Measurements from ENCODE around the gene COPB2. TPM values are rescaled to one million over a fixed set of nuclear protein-coding genes. Genes with fewer than 3 reads are reported as not detected.
A peak's percentile ranks its signal among the peaks of the same experiment; 100 is the strongest.
"Not testable (repeated sequence)": the region's sequence is repeated elsewhere in the genome, so short reads cannot be mapped to it uniquely, and the experiment has no call there.

Gene COPB2
- total and polyA plus RNA-seq, 7 donors, result 25.6 to 96.3 (median 38.3) TPM

DNA sequence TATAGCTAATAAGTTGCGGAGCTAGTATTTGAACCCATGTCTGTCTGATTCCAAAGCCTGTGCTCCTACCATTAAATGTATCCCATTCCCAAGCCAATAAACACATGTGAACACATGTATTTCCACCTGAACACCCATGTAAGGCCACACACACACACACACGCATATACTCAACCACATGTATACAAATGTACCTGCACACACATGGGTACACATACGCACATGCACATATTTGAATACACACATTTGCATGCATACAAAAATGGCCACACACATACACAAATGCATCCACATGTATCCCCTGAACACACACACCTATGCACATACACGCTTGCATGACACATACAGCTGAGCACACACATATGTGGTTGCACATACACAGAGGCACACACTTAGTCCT lies 51.0 kb downstream of the COPB2 start:
- no peak overlapping the region for H3K4me3 ChIP-seq
- 92 to 96% (median 93%) methylated on average over 4 of the region's 4 CpGs for WGBS, 3 donors
- H3K27ac ChIP-seq, result no peak overlapping the region
- DNase-seq (no peak), ATAC-seq (no peak)
- no peaks in the 10 kb centered on the region for H3K9me3 ChIP-seq
- intact Hi-C loops (cut with DNase I), result no loop called here
- no peaks in the 10 kb centered on the region for H3K36me3 ChIP-seq (ENCODE audit: insufficient read depth in 1 of 2, low read depth in 1 of 2)
- TF ChIP-seq, protein P1, sequence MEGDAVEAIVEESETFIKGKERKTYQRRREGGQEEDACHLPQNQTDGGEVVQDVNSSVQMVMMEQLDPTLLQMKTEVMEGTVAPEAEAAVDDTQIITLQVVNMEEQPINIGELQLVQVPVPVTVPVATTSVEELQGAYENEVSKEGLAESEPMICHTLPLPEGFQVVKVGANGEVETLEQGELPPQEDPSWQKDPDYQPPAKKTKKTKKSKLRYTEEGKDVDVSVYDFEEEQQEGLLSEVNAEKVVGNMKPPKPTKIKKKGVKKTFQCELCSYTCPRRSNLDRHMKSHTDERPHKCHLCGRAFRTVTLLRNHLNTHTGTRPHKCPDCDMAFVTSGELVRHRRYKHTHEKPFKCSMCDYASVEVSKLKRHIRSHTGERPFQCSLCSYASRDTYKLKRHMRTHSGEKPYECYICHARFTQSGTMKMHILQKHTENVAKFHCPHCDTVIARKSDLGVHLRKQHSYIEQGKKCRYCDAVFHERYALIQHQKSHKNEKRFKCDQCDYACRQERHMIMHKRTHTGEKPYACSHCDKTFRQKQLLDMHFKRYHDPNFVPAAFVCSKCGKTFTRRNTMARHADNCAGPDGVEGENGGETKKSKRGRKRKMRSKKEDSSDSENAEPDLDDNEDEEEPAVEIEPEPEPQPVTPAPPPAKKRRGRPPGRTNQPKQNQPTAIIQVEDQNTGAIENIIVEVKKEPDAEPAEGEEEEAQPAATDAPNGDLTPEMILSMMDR (IDR thresholded peaks at IDR 0.05), result no peak
- H3K27me3 ChIP-seq (ENCODE audit: insufficient read depth in 3 of 3, low read length in 2 of 3), result no peaks in the 10 kb centered on the region
- no peaks in the 10 kb centered on the region for H3K4me1 ChIP-seq

DNA sequence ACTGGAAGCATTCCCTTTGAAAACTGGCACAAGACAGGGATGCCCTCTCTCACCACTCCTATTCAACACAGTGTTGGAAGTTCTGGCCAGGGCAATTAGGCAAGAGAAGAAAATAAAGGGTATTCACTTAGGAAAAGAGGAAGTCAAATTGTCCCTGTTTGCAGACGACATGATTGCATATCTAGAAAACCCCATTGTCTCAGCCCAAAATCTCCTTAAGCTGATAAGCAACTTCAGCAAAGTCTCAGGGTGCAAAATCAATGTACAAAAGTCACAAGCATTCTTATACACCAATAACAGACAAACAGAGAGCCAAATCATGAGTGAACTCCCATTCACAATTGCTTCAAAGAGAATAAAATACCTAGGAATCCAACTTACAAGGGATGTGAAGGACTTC lies 54.8 kb downstream of the COPB2 start:
- ATAC-seq; H3K9me3 ChIP-seq; intact Hi-C loops (cut with DNase I); DNase-seq; H3K4me1 ChIP-seq; H3K36me3 ChIP-seq (ENCODE audit: insufficient read depth in 1 of 2, low read depth in 1 of 2); H3K27me3 ChIP-seq (ENCODE audit: insufficient read depth in 3 of 3, low read length in 2 of 3); H3K4me3 ChIP-seq; H3K27ac ChIP-seq: not testable (repeated sequence)
- WGBS, 3 donors, result 56 to 67% (median 60%) methylated on average over 1 of the region's 1 CpG

DNA sequence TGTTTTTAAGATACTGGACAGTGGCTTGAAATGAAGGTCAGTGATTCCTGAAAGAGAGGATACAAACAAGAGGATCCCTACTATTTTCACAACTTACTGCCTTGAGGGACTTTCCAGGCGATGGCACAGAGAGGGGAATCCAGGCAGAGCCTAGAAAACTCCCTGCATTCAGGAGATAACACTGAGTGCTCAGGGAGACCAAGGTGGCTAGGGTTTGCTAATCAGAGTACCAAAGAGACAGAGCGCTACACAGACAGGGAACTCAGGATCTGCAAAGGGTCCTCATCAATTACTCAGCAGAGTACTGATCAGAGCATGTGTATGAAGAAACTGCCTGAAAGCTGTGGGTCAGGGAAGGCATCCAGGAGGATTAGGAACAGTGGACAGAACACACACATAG lies 57.4 kb downstream of the COPB2 start:
- H3K9me3 ChIP-seq, result no peaks in the 10 kb centered on the region
- no peak for DNase-seq
- H3K27ac ChIP-seq, result no peak overlapping the region
- H3K4me1 ChIP-seq, result no peaks in the 10 kb centered on the region
- TF ChIP-seq, protein P1 (IDR thresholded peaks at IDR 0.05), result no peak
- 74 to 82% (median 79%) methylated on average over 2 of the region's 2 CpGs for WGBS, 3 donors
- H3K36me3 ChIP-seq (ENCODE audit: insufficient read depth in 1 of 2, low read depth in 1 of 2), result no peaks in the 10 kb centered on the region
- intact Hi-C loops (cut with DNase I), result no loop called here
- peaks cover 0 to 7% (median 0%) of the 10 kb centered on the region in 3 donors for H3K27me3 ChIP-seq (ENCODE audit: insufficient read depth in 3 of 3, low read length in 2 of 3)
- H3K4me3 ChIP-seq, result no peak overlapping the region
- ATAC-seq, result no peak

DNA sequence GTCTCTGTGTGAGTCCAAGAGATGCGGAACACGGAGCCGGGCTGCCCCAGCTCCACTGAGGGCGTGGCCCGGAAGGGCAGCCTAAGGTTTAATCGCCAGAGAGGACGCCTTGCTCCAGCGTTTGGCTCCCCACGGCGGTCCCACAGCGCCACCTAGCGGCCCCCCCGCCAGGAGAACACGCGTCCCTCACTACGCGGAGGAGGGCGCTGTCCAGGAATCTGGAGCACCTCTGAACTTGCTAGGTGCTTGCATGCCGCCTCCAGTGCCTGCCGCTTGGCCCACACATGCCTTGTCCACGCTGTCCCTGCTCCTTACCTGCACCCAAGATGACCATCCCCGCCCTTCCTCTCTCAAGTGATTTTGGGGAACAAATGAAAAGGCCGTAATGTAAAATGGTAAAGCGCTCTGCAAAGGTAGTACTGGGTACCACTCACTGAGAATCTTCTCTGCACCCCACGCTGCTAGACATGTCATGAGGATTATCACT lies 60.0 kb downstream of the COPB2 start:
- Histone ChIP-seq H3K4me1 (no peaks in the 10 kb centered on the region), H3K27ac (no peak overlapping the region), H3K27me3 (ENCODE audit: insufficient read depth in 3 of 3, low read length in 2 of 3) (peaks cover 0 to 7% (median 0%) of the 10 kb centered on the region in 3 donors), H3K36me3 (ENCODE audit: insufficient read depth in 1 of 2, low read depth in 1 of 2) (no peaks in the 10 kb centered on the region), H3K4me3 (no peak overlapping the region), H3K9me3 (no peaks in the 10 kb centered on the region)
- WGBS, 3 donors, result 9 to 13% (median 10%) methylated on average over 20 to 25 of the region's 25 CpGs
- TF ChIP-seq, protein P1 (IDR thresholded peaks at IDR 0.05), result peak; percentile 99
- ATAC-seq (peak; percentile 93 to 100 (median 96)), DNase-seq (peak; percentile 85 to 92)
- intact Hi-C loops (cut with DNase I), result loop anchor here (2.0 to 5.0 kb wide), 3 partner anchors 217 to 395 kb away; no protein-coding TSS in a partner anchor

DNA sequence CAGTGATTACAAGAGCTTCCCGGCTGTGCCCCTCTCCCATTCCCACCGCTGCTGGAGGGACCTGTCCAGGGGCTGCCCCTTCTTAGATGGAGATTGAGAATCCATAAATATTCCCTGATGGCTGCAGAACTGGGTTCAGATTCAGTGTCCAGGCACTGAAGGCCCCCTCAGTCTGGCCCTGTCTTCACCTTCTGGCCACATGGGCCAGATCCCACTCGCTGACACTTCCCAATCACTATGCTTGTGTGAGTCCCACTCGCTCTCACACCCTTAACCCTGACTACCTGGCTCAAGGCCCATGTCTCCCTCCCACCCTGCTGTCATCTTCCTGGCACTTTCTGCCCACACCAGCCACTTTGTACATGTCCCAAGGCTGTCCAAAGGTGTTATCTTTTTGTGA lies 61.1 kb downstream of the COPB2 start:
- ATAC-seq, result no peak
- DNase-seq, result no peak
- intact Hi-C loops (cut with DNase I), result loop anchor here (2.0 to 5.0 kb wide), 3 partner anchors 216 to 394 kb away; no protein-coding TSS in a partner anchor
- Histone ChIP-seq H3K4me1 (no peaks in the 10 kb centered on the region), H3K27ac (no peak overlapping the region), H3K4me3 (no peak overlapping the region), H3K36me3 (ENCODE audit: insufficient read depth in 1 of 2, low read depth in 1 of 2) (no peaks in the 10 kb centered on the region), H3K27me3 (ENCODE audit: insufficient read depth in 3 of 3, low read length in 2 of 3) (peaks cover 0 to 7% (median 0%) of the 10 kb centered on the region in 3 donors), H3K9me3 (no peaks in the 10 kb centered on the region)
- WGBS, 3 donors, result 92 to 99% (median 94%) methylated on average over 4 of the region's 4 CpGs
- TF ChIP-seq, protein P1 (IDR thresholded peaks at IDR 0.05), result no peak

Measured in psoas muscle (tissue), 8 donors.